GM12892 (cell line): ENCODE results near the gene MMD.
"Not testable (repeated sequence)": the region's sequence is repeated elsewhere in the genome, so short reads cannot be mapped to it uniquely, and the experiment has no call there.

Experiments
- DNase-seq: peaks from one replicate; pipeline ENCODE4 v3.0.0; 2011; ENCODE audit not compliant: insufficient read length
- FAIRE-seq: peaks from 2 replicates; lab custom pipeline; 2011; peaks lifted over from hg19 to GRCh38; lab: Jason Lieb, UNC
- POLR2A ChIP-seq: IDR thresholded peaks from 2 replicates; pipeline ENCODE4 v1.6.1; 2011; ENCODE audit warnings: low read depth, low read length, control low read depth
- POLR2AphosphoS5 ChIP-seq: IDR thresholded peaks from 2 replicates; pipeline ENCODE4 v1.6.1; 2011; ENCODE audit warnings: low read depth, low read length, control low read depth
- TAF1 ChIP-seq: IDR thresholded peaks from 2 replicates; pipeline ENCODE4 v1.6.1; 2011; ENCODE audit warnings: low read depth, mild to moderate bottlenecking, control low read depth, low read length, borderline replicate concordance

MMD gene

DNA sequence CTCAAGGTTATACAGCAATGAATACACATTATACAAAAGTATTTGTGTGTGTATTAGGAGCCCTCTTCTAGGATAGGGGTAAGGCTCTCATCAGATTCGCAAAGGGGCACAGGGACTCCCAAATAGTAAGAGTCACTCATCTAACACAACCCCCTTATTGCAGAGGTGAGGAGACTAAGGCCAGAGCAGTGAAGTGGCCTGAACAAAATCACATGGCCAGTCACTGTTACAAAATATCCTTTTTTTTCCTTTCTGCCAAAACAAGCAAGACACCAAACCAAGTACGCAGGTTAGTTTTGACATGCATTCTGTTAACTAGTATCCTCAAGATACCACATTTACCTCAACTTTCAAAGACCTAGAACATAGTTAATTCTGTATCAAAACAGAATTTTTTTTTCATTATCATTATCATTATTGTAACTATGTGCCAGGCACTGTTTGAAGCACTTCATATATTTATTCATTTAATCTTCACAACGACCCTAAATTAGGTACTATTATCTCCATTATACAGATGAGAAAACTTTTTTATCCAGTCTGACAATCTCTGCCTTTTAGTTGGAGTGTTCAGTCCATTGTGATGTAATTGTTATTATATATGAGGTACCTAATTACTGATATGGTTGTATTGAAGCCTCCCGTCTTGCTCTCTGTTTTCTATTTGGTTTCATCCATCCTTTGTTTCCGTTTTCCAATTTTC, 25.7 kb downstream of the MMD start:
- DNase-seq, result no peak
- FAIRE-seq, result no peak
- TF ChIP-seq POLR2A (no peak), TAF1 (no peak), POLR2AphosphoS5 (no peak)

- TF ChIP-seq POLR2AphosphoS5 (no peak), TAF1 (no peak), POLR2A (no peak)
- FAIRE-seq, result no peak
- no peak for DNase-seq
Observed at GRCh38 chr17:55394357-55395021, 27.1 kb downstream of the MMD start.

- TF ChIP-seq POLR2AphosphoS5 (0 out of 2 replicates have a peak, but pooled peaks have one; percentile 30), POLR2A (no peak), TAF1 (no peak)
- DNase-seq (no peak), FAIRE-seq (no peak)
Observed at GRCh38 chr17:55391764-55392467, 29.7 kb downstream of the MMD start.

DNA sequence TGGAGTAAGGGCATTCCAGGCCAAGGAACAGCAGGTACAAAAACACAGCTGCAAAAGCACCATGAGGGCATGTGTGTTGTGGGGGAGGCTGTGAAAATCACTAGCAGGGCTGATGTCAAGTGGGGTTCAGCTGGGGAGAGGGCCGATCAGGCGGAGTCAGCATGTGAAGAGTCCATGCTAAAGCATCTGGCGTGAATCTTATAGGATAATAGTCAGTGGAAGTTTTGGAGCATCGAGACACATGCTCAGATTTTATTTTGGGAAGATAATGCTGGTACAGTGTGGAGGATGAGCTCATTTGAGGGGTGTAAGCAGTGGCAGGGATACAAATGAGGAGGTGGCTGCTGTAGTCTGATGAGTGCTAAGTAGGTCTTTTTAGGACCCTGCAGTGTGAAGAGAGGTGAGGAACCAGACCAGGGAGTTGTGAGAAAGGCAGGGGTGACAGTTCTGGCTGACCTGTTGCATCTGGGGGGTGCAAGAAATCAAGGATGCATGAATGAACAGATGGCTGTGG, 30.3 kb downstream of the MMD start:
- no peak for FAIRE-seq
- no peak for DNase-seq
- TF ChIP-seq POLR2A (no peak), POLR2AphosphoS5 (0 out of 2 replicates have a peak, but pooled peaks have one; percentile 12)

- FAIRE-seq (no peak), DNase-seq (no peak)
- TF ChIP-seq POLR2A (no peak), TAF1 (no peak), POLR2AphosphoS5 (no peak)
Observed at GRCh38 chr17:55390364-55390977, 31.2 kb downstream of the MMD start.

- not testable (repeated sequence) for DNase-seq, FAIRE-seq
Observed at GRCh38 chr17:55389715-55390114, 31.9 kb downstream of the MMD start.

DNA sequence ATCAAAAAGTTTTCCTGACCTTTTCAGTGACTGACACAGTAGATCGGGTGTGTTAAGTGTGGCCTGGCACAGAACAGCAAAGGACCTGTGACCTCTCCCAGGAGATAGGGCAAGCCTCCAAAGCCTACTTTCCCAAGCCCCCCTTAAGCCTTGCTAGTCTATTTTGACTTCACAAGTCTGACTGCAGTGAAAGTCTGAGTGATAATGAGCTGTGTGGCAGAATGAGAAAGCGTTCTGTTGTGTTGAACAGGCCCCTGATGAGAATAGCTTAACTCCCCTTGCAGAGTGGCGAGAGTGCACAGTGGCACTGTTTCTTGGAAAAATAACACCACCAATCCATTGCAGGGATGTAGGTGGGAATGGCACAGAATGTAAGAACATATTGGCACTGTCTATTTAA, 32.8 kb downstream of the MMD start:
- TF ChIP-seq POLR2A, result no peak
- TF ChIP-seq POLR2AphosphoS5, result no peak
- no peak for TF ChIP-seq TAF1
- DNase-seq (no peak), FAIRE-seq (no peak)

DNA sequence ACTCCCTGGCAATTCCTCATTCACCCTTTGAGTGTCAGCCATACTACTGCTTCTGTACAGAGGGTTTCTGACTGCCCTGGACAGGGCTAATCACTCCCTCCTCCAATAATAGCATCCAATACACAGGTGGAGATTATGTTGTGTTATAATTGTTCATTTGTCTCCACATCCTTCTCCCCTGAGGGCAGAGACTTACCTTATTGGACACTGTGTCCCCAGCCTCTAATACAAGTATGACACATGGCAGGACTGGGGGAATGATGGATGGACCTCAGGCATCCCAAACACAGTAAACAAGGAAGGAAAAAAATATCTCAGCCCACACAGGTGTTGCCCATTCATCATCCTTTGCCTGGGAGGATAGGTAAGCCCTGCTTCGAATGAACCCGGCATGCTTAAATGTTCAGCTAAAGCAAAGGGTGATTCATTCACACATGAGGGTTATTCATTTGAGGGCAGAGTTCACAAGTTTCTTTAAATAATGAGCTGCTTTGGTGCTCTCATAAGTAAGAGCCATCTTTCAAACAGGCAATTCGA, 34.8 kb downstream of the MMD start:
- DNase-seq (no peak), FAIRE-seq (no peak)

GRCh38 chr17:55384643-55385232, 36.9 kb downstream of the MMD start:
- no peak for TF ChIP-seq POLR2AphosphoS5
- no peak for TF ChIP-seq TAF1
- TF ChIP-seq POLR2A, result no peak
- no peak for FAIRE-seq
- DNase-seq, result no peak

More for the DNA sequence above, 34.8 kb downstream of the MMD start:
- no peak for TF ChIP-seq POLR2A
- TF ChIP-seq TAF1, result no peak
- no peak for TF ChIP-seq POLR2AphosphoS5

DNA sequence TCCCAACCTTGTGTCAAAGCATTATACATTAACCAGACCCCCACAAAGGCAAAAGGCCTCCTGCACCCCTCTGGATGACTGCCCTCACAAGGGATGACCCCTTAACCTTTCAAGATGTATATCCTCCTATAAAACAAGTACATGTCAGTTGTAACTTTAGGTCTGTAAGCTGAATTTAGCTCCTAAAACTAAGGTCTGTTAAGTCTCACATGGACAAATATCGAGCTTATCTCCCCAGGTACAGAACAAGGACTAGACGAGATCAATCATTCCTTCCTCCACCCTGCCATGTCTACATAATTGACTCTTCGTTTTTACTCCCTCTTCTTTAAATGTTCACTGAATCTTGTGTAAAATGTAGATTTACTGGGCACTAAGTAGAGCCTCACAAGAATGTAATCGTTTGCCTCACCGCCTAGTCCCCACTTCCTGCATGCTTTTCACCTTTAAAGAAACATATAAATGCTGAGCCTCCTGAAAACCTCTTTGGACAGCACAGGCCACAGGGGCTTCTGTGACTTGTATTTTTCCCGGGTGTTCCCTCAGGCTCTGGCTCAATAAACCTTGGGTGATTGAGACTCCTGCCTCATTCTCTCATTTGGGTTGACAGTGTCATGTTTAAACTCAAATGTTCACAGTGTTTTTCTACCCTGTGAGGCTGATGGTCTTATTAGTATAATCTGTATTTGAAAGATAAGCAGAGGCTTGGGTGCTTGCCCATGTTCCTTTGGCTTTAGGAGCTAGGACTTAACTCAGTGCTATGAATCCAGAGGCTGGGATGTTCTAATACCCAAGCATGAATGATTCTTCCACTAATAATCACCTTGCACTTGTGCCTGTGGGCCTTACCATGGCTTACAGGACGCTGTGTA, 37.6 kb downstream of the MMD start:
- no peak for DNase-seq
- no peak for TF ChIP-seq POLR2AphosphoS5
- no peak for TF ChIP-seq POLR2A
- TF ChIP-seq TAF1, result no peak
- FAIRE-seq, result no peak
